PC-3 (cell line): ENCODE measurements around the gene JPH3. TPM values are rescaled to one million over a fixed set of nuclear protein-coding genes. Genes with fewer than 3 reads are reported as not detected.

Experiments used
- ATAC-seq: fragments of 200-7000 bp; cut with Tn5 transposase; 2 replicates; pipeline ENCODE4 v1.9.1; 2020; ENCODE audit warnings: mild to moderate bottlenecking, moderate library complexity
- BruUV-seq: library from RNA; stranded (reverse); fragments of 400-500 nt; replicated peaks from 2 replicates; lab custom pipeline; 2021; lab: Mats Ljungman, UMichigan
- CTCF ChIA-PET: fragments of 300-600 bp; sonication (Branson Sonifier 250); formaldehyde crosslinking; loops from one replicate; lab custom pipeline; 2022; ENCODE audit warnings: antibody characterized with exemption; lab: Charles Lee
- POLR2A ChIA-PET: fragments of 300-600 bp; sonication (Branson Sonifier 250); formaldehyde crosslinking; loops from one replicate; lab custom pipeline; 2022; ENCODE audit warnings: antibody characterized with exemption; ENCODE audit not compliant: unreplicated experiment; lab: Charles Lee
- DNase-seq: peaks from one replicate; pipeline ENCODE4 v3.0.0-alpha.2; 2015
- H2AFZ ChIP-seq: fragments of 300-600 bp; sonication (generic); 2 replicates; pipeline ENCODE4 v1.6.0; 2016; ENCODE audit warnings: antibody characterized with exemption, low read length
- H3F3A ChIP-seq: fragments of 300-600 bp; sonication (generic); one replicate; pipeline ENCODE4 v1.6.0; 2017; ENCODE audit warnings: antibody characterized with exemption, low read length, control low read depth, mild to moderate bottlenecking; ENCODE audit not compliant: unreplicated experiment
- H3K27ac ChIP-seq: fragments of 300-600 bp; sonication (generic); 2 replicates; pipeline ENCODE4 v1.5.1; 2016; ENCODE audit warnings: mild to moderate bottlenecking, low read length
- H3K27me3 ChIP-seq: fragments of 300-600 bp; sonication (generic); 2 replicates; pipeline ENCODE4 v1.6.1; 2016; ENCODE audit warnings: low read length, mixed read lengths
- H3K36me3 ChIP-seq: fragments of 300-600 bp; sonication (generic); 2 replicates; pipeline ENCODE4 v1.6.1; 2016; ENCODE audit warnings: low read depth, mixed run types, low read length, mixed read lengths
- H3K4me1 ChIP-seq: fragments of 300-600 bp; sonication (generic); 2 replicates; pipeline ENCODE4 v1.5.1; 2016; ENCODE audit warnings: low read length; ENCODE audit not compliant: insufficient read depth
- H3K4me2 ChIP-seq: fragments of 300-600 bp; sonication (generic); 2 replicates; pipeline ENCODE4 v1.6.0; 2016; ENCODE audit warnings: low read length
- H3K4me3 ChIP-seq: fragments of 300-600 bp; sonication (generic); 2 replicates; pipeline ENCODE4 v1.5.1; 2016; ENCODE audit warnings: mild to moderate bottlenecking, low read length, mixed read lengths
- H3K79me2 ChIP-seq: fragments of 300-600 bp; sonication (generic); 2 replicates; pipeline ENCODE4 v1.6.1; 2017; ENCODE audit warnings: low read length, mixed read lengths
- H3K9ac ChIP-seq: fragments of 300-600 bp; sonication (generic); 2 replicates; pipeline ENCODE4 v1.6.0; 2016; ENCODE audit warnings: mild to moderate bottlenecking, low read length
- H3K9me2 ChIP-seq: fragments of 300-600 bp; sonication (generic); replicated peaks from 2 replicates; pipeline ENCODE4 v1.6.1; 2016; ENCODE audit warnings: mixed run types, low read length, mixed read lengths
- H3K9me3 ChIP-seq: fragments of 300-600 bp; sonication (generic); 2 replicates; pipeline ENCODE4 v1.6.1; 2016; ENCODE audit warnings: low read length, mixed read lengths
- H4K20me1 ChIP-seq: fragments of 300-600 bp; sonication (generic); 2 replicates; pipeline ENCODE4 v1.6.1; 2016; ENCODE audit warnings: low read length, mixed read lengths
- EZH2 ChIP-seq: fragments of 300-600 bp; sonication (generic); IDR thresholded peaks from one replicate; pipeline ENCODE4 v1.6.1; 2017; ENCODE audit warnings: antibody characterized with exemption, mild to moderate bottlenecking, low read length; ENCODE audit not compliant: unreplicated experiment
- EZH2phosphoT487 ChIP-seq: fragments of 300-600 bp; sonication (generic); IDR thresholded peaks from 2 replicates; pipeline ENCODE4 v1.6.1; 2018; ENCODE audit warnings: mild to moderate bottlenecking, antibody characterized with exemption, low read length, borderline replicate concordance
- intact Hi-C: fragments of 100-400 bp; cut with micrococcal nuclease; formaldehyde crosslinking; loops from 2 replicates; pipeline ENCODE4 v1.9.0; 2023
- total RNA-seq: library from RNA; depleted of rRNA; stranded (reverse); fragments of >200 nt; gene quantifications from 2 replicates; pipeline ENCODE4 v1.2.3, GENCODE V29; 2014
- TF ChIP-seq, protein P1 (sequence below): fragments of 300-600 bp; sonication (generic); conservative IDR thresholded peaks from 2 replicates; pipeline ENCODE4 v1.5.1; 2017; ENCODE audit warnings: antibody characterized with exemption, low read depth, mild to moderate bottlenecking, low read length

Gene JPH3
- total RNA-seq, 1 experiment from 2014 or later, result not detected

DNA sequence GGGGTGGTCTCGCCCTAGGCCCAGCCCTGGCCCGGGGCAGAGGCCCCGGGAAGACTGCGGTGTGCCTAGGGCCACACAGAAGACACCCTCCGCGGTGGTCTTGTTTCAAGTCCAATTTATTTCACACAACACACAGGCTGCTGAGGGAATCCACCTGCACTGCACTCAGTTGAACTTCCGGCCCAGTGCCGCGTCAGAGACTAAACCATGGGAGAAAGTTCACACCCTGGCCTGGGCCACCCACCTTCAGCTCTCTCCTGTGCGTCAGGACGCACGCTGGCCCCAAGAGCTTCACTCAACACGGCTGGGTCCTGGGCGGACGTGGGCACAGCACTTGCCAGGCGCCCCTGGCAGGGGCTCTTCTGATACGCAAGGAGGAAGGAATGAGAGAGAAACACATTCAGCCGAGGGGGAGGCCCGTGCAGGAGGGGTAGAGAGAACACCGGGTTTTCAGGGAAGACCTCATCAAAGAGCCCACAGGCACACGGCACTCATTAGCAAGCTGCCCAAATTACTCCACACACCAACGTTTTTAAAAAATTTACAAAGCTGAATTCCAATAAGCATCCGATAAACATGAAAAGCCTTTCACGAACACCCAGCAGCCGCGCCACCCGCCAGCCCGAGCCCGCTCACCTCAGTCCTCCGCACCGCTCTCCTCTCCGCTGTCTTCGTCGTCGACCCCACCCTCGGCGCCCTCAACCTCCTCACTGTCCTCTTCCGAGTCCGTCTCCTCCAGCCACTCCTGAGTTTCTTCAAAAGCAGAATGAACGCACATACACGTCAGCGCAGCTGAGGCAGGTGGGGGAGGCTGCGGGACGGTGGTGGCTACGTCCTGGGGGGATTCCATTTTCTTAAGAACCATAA lies 105.6 kb downstream of the JPH3 start:
- intact Hi-C loops, result no loop called here
- no TSS peak for BruUV-seq
- Histone ChIP-seq H3K4me3 (no peak overlapping the region), H3K9me2 (no peaks in the 10 kb centered on the region), H3K9me3 (no peaks in the 10 kb centered on the region), H2AFZ (no peak overlapping the region), H3K4me2 (no peak overlapping the region), H3K27ac (no peak overlapping the region), H3K36me3 (no peaks in the 10 kb centered on the region; the same call in 1 of the 2 replicates), H3F3A (no peaks in the 10 kb centered on the region), H3K27me3 (no peaks in the 10 kb centered on the region), H3K79me2 (no peaks in the 10 kb centered on the region), H4K20me1 (no peaks in the 10 kb centered on the region), H3K4me1 (no peaks in the 10 kb centered on the region), H3K9ac (no peak overlapping the region)
- POLR2A ChIA-PET, result no interaction called here
- ATAC-seq (no peak), DNase-seq (no peak)
- CTCF ChIA-PET, result no interaction called here
- TF ChIP-seq, protein P1, sequence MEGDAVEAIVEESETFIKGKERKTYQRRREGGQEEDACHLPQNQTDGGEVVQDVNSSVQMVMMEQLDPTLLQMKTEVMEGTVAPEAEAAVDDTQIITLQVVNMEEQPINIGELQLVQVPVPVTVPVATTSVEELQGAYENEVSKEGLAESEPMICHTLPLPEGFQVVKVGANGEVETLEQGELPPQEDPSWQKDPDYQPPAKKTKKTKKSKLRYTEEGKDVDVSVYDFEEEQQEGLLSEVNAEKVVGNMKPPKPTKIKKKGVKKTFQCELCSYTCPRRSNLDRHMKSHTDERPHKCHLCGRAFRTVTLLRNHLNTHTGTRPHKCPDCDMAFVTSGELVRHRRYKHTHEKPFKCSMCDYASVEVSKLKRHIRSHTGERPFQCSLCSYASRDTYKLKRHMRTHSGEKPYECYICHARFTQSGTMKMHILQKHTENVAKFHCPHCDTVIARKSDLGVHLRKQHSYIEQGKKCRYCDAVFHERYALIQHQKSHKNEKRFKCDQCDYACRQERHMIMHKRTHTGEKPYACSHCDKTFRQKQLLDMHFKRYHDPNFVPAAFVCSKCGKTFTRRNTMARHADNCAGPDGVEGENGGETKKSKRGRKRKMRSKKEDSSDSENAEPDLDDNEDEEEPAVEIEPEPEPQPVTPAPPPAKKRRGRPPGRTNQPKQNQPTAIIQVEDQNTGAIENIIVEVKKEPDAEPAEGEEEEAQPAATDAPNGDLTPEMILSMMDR, result no peak
- TF ChIP-seq EZH2phosphoT487, result no peak
- TF ChIP-seq EZH2, result no peak

DNA sequence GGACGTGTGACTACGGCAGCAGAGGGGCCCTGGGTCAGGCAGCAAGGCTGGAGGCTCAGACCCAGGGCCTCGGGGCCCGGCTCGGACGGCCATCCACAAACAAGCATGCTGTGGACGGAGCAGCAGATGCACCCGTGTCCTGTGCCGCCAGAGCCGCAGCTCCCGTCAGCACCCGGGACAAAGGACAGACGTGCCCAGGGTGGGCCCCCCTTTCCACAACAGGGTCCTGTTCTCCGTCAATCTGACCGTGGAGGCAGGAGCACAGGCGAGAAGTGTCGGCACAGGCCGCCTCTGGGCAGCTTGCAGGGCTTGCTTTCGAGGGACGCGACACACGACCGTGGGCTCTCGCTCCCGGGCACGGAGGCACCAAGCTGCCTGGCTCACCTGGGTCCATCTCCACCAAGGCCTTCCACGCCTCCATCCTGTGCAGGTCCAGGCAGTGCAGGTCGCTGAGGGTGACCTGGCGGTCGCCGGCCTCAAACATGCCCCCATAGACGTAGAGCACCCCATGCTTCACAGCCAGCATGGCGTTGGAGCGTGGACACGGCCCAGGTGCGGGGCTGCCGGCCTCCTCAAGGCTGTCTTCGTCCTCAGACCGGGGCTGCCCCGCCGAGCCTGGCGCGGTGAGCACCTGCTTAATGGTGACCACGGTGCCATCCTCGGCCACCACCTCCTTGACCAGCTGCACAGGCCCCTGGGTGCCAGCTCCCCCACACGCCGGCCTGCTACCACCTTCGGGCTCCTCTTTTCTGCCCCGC lies 106.8 kb downstream of the JPH3 start:
- Histone ChIP-seq H4K20me1 (no peaks in the 10 kb centered on the region), H3K9me3 (no peaks in the 10 kb centered on the region), H2AFZ (no peak overlapping the region), H3K27me3 (no peaks in the 10 kb centered on the region), H3K27ac (no peak overlapping the region), H3F3A (no peaks in the 10 kb centered on the region), H3K79me2 (no peaks in the 10 kb centered on the region), H3K9me2 (no peaks in the 10 kb centered on the region), H3K4me2 (no peak overlapping the region), H3K4me1 (no peaks in the 10 kb centered on the region), H3K36me3 (no peaks in the 10 kb centered on the region; the same call in 1 of the 2 replicates), H3K9ac (no peak overlapping the region), H3K4me3 (no peak overlapping the region)
- ChIA-PET CTCF (no interaction called here), POLR2A (no interaction called here)
- no TSS peak for BruUV-seq
- ATAC-seq (no peak), DNase-seq (no peak)
- TF ChIP-seq EZH2phosphoT487 (no peak), EZH2 (no peak)
- TF ChIP-seq, protein P1, result no peak
- intact Hi-C loops, result no loop called here
